ENCODE data around the gene TNFRSF25. TPM values are rescaled to one million over a fixed set of nuclear protein-coding genes. Genes with fewer than 3 reads are reported as not detected.

The TNFRSF25 gene
- total and polyA plus RNA-seq, 11 donors: 4.7 to 17.5 (median 9.3) TPM

- peaks cover 0 to 87% (median 51%) of the 10 kb centered on the region in 9 donors for H3K36me3 ChIP-seq
- H3K27ac ChIP-seq: no peak overlapping the region
- H3K9me3 ChIP-seq: no peaks in the 10 kb centered on the region
- 96 to 97% (median 96%) methylated on average over 5 to 18 of the region's 18 CpGs for WGBS, 4 donors
- peaks cover 0 to 6% (median 0%) of the 10 kb centered on the region in 12 donors for H3K4me1 ChIP-seq
- no peak for DNase-seq
- intact Hi-C loops (cut with DNase I): no loop called here
- H3K4me3 ChIP-seq: no peak overlapping the region
- no peak for TF ChIP-seq CTCF (IDR thresholded peaks at IDR 0.05)
- TF ChIP-seq POLR2A (IDR thresholded peaks at IDR 0.05): no peak
- no peaks in the 10 kb centered on the region for H3K27me3 ChIP-seq
- ATAC-seq: no peak
Measured at GRCh38 chr1:6473156-6473555, 7.2 kb upstream of the TNFRSF25 start.

DNA sequence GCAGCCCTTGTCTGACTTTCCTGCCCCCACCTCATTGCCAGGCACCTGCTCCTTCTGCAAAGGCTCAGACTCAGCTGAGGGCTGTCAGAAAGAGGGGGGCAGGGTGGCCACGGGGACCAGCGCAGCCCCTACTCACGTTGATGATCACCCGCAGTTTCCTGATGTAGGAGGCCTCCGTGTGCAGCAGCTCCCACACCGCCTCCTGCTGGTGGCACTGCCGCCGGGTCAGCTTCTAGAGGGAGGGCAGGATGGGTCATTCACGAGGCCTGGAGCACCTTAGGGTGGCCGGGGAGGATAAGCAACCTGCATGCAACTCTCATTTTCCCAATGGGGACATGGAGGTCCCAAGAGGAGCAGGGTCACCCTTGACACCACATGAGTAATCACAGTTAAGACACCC is 6.4 kb upstream of the TNFRSF25 start:
- peaks cover 0 to 88% (median 51%) of the 10 kb centered on the region in 9 donors for H3K36me3 ChIP-seq
- 86 to 96% (median 89%) methylated on average over 4 to 10 of the region's 10 CpGs for WGBS, 4 donors
- ATAC-seq (no peak), DNase-seq (no peak)
- intact Hi-C loops (cut with DNase I): no loop called here
- H3K27me3 ChIP-seq: no peaks in the 10 kb centered on the region
- no peak overlapping the region for H3K27ac ChIP-seq
- H3K4me3 ChIP-seq: no peak overlapping the region
- H3K4me1 ChIP-seq: peaks cover 0 to 6% (median 0%) of the 10 kb centered on the region in 12 donors
- TF ChIP-seq POLR2A (IDR thresholded peaks at IDR 0.05) (no peak), CTCF (IDR thresholded peaks at IDR 0.05) (peak in 1 of 12 donors; percentile 22)
- H3K9me3 ChIP-seq: no peaks in the 10 kb centered on the region

DNA sequence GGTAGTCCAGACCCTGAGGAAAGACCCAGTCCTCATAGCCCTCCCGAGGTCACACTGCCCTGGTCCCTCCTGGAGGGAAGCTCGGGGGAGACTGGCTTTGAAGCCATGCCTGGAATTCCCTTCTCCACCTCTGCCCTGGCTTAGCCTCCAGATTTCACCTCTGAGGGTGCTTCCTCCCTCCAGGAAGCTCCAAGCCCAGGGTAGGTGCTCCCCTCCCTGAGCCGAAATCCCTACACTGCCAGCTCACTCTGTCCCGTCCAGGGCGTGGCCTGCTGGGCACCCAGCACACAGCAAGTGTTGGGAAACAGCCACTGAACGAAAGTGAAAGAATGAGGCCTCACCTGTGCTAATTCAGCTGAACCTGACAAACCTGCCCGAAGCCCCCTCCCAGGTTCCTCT is 6.0 kb upstream of the TNFRSF25 start:
- DNase-seq (no peak), ATAC-seq (no peak)
- Histone ChIP-seq H3K27ac (no peak overlapping the region), H3K4me1 (peaks cover 0 to 6% (median 0%) of the 10 kb centered on the region in 12 donors), H3K9me3 (no peaks in the 10 kb centered on the region), H3K27me3 (no peaks in the 10 kb centered on the region), H3K4me3 (no peak overlapping the region), H3K36me3 (peaks cover 0 to 85% (median 51%) of the 10 kb centered on the region in 9 donors)
- intact Hi-C loops (cut with DNase I): no loop called here
- TF ChIP-seq CTCF (IDR thresholded peaks at IDR 0.05): no peak
- no peak for TF ChIP-seq POLR2A (IDR thresholded peaks at IDR 0.05)
- WGBS, 4 donors: 83 to 91% (median 90%) methylated on average over 7 of the region's 7 CpGs

GRCh38 chr1:6471086-6471969 is 5.4 kb upstream of the TNFRSF25 start:
- 61 to 74% (median 69%) methylated on average over 41 to 67 of the region's 67 CpGs for WGBS, 4 donors

More at GRCh38 chr1:6471086-6471969, 5.4 kb upstream of the TNFRSF25 start:
- no peak overlapping the region for H3K4me3 ChIP-seq
- peaks cover 0 to 81% (median 51%) of the 10 kb centered on the region in 9 donors for H3K36me3 ChIP-seq
- no peaks in the 10 kb centered on the region for H3K9me3 ChIP-seq
- H3K4me1 ChIP-seq: peaks cover 0 to 6% (median 0%) of the 10 kb centered on the region in 12 donors
- H3K27me3 ChIP-seq: no peaks in the 10 kb centered on the region
- DNase-seq: no peak
- no peak for TF ChIP-seq POLR2A (IDR thresholded peaks at IDR 0.05)
- TF ChIP-seq CTCF (IDR thresholded peaks at IDR 0.05): no peak
- H3K27ac ChIP-seq: no peak overlapping the region
- intact Hi-C loops (cut with DNase I): no loop called here
- no peak for ATAC-seq

Measured in heart left ventricle (tissue), 16 donors.